Epithelial cell of proximal tubule (primary cell): ENCODE data around the gene FBXO7. TPM values are rescaled to one million over a fixed set of nuclear protein-coding genes. Genes with fewer than 3 reads are reported as not detected.

Experiments used
- DNase-seq: peaks from one replicate; pipeline ENCODE4 v3.0.0-alpha.2; 2011; ENCODE audit warnings: low read depth
- H3K4me3 ChIP-seq: 2 replicates; pipeline ENCODE4 v1.5.1; 2011; ENCODE audit warnings: low read depth, mild to moderate bottlenecking, low read length
- CTCF ChIP-seq: conservative IDR thresholded peaks from 2 replicates; pipeline ENCODE4 v1.5.1; 2012; ENCODE audit warnings: low read depth, mild to moderate bottlenecking, low read length
- total RNA-seq: library from RNA; depleted of rRNA; stranded (reverse); fragments of >200 nt; gene quantifications from 2 replicates; pipeline ENCODE4 v1.2.3, GENCODE V29; 2015

FBXO7 gene
- total RNA-seq = 89.7 and 91.0 TPM in 2 replicates

GRCh38 chr22:32474635-32475467 lies at the start of gene FBXO7:
FBXO7 (plus strand) TSS chr22:32474811; CDS start chr22:32475003, 192 bp downstream.
- H3K4me3 ChIP-seq = peak within 1 kb of the TSS; percentile 84
- TF ChIP-seq CTCF = no peak
- DNase-seq = peak; percentile 27

GRCh38 chr22:32426881-32427280 lies 47.7 kb upstream of the FBXO7 start:
- TF ChIP-seq CTCF = no peak
- DNase-seq = no peak
- H3K4me3 ChIP-seq = no peak overlapping the region

DNA sequence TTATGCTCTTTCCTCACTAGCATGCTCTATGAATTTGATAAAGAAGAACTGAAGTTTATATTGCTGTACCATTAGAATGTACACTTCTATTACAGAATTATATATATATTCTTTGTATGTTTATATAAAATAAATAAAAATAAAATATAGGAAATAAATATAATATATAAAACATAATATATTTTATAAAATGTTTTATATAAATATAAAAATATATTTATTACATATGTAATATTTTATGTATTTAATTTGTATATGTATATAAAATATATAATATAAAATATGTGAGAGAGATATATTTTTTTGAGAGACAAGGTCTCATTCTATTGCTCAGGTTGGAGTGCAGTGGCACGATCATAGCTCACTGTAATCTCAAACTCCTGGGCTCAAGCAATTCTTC lies 44.3 kb upstream of the FBXO7 start:
- no peak for TF ChIP-seq CTCF
- no peak for DNase-seq
- H3K4me3 ChIP-seq = no peak overlapping the region

DNA sequence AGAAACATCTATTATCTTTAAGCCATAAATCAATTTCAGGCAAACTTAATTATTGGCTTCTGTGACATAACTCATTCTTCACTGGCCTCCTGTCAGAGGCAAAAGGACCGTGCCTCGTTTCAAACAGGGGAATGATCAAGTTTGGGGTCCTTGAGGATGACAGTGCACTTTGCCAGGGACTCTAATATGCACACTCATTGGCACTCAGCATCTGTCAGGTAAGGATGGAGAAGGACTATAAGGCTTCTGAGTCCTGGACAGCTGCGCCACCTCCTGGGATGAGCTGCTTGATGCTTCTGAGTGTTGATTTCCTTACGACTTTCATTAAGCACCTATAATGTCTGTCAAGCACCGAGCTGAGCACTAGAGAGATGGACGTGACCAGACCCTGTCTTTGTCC lies 30.5 kb upstream of the FBXO7 start:
- DNase-seq = peak; percentile 16
- peak; percentile 61 for TF ChIP-seq CTCF
- no peak overlapping the region for H3K4me3 ChIP-seq

- TF ChIP-seq CTCF = no peak
- no peak overlapping the region for H3K4me3 ChIP-seq
- DNase-seq = no peak
Measured at GRCh38 chr22:32446321-32446720, 28.3 kb upstream of the FBXO7 start.

GRCh38 chr22:32448980-32449379 lies 25.6 kb upstream of the FBXO7 start:
- no peak for TF ChIP-seq CTCF
- no peak overlapping the region for H3K4me3 ChIP-seq
- no peak for DNase-seq

GRCh38 chr22:32457031-32457430 lies 17.6 kb upstream of the FBXO7 start:
- no peak for DNase-seq
- no peak for TF ChIP-seq CTCF
- H3K4me3 ChIP-seq = no peak overlapping the region
